WERI-Rb-1 (cell line): ENCODE measurements around the gene WNT7B.

Experiments used
- DNase-seq: peaks from one replicate; pipeline ENCODE4 v3.0.0-alpha.2; 2020
- H3K27ac ChIP-seq: fragments of 250-450 bp; sonication (Bioruptor Pico); 2 replicates; pipeline ENCODE4 v1.5.1; 2020; ENCODE audit warnings: mild to moderate bottlenecking, moderate library complexity
- H3K27me3 ChIP-seq: fragments of 250-450 bp; sonication (Bioruptor Pico); 2 replicates; pipeline ENCODE4 v1.5.1; 2021; ENCODE audit warnings: mild to moderate bottlenecking, low read depth, moderate library complexity; ENCODE audit not compliant: insufficient read depth, severe bottlenecking
- H3K36me3 ChIP-seq: fragments of 250-450 bp; sonication (Bioruptor Pico); 2 replicates; pipeline ENCODE4 v1.5.1; 2020; ENCODE audit warnings: mild to moderate bottlenecking, moderate library complexity
- H3K4me3 ChIP-seq: 2 replicates; pipeline ENCODE4 v1.5.1; 2011; ENCODE audit warnings: low read depth, mild to moderate bottlenecking, control low read depth, low read length
- H3K9me3 ChIP-seq: fragments of 250-450 bp; sonication (Bioruptor Pico); 2 replicates; pipeline ENCODE4 v1.5.1; 2021; ENCODE audit warnings: mild to moderate bottlenecking, moderate library complexity; ENCODE audit not compliant: severe bottlenecking
- TF ChIP-seq, protein P1 (sequence below): IDR thresholded peaks from 2 replicates; pipeline ENCODE4 v1.5.1; 2011; ENCODE audit warnings: low read depth, mild to moderate bottlenecking, control low read depth, inconsistent platforms, low read length

Gene WNT7B

DNA sequence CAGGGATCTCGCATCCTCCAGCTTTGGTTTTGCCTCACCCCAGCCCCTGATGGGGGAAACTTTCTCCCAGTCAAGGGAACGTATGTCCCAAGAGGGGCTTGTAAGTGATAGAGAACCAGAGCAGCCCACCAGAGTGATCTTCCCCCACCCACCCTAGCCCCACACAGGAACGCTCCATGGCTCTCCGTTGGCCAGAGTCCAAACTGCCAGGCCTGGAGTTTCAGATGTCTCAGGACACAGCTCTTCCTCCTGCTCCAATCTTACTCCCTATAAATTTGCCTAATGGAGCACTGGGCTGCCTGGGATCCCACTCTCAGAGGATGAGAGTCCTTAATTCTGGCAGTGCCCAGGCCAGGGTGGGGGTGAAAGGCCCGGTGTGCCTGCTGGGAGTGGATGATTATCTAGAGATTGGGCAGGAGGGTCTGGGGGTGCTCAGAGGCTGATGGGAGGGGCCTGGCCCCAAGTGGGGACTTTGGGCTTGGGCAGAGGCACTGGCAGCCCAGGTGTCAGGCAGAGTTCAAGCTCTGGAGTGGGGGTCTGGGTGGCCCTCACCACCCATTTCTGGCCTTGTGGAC, 79.9 kb downstream of the WNT7B start:
- no peak for DNase-seq
- Histone ChIP-seq H3K27me3 (peaks cover 79% of the 10 kb centered on the region), H3K9me3 (no peaks in the 10 kb centered on the region), H3K36me3 (no peaks in the 10 kb centered on the region), H3K27ac (no peak overlapping the region), H3K4me3 (no peak overlapping the region)
- TF ChIP-seq, protein P1, sequence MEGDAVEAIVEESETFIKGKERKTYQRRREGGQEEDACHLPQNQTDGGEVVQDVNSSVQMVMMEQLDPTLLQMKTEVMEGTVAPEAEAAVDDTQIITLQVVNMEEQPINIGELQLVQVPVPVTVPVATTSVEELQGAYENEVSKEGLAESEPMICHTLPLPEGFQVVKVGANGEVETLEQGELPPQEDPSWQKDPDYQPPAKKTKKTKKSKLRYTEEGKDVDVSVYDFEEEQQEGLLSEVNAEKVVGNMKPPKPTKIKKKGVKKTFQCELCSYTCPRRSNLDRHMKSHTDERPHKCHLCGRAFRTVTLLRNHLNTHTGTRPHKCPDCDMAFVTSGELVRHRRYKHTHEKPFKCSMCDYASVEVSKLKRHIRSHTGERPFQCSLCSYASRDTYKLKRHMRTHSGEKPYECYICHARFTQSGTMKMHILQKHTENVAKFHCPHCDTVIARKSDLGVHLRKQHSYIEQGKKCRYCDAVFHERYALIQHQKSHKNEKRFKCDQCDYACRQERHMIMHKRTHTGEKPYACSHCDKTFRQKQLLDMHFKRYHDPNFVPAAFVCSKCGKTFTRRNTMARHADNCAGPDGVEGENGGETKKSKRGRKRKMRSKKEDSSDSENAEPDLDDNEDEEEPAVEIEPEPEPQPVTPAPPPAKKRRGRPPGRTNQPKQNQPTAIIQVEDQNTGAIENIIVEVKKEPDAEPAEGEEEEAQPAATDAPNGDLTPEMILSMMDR = no peak

DNA sequence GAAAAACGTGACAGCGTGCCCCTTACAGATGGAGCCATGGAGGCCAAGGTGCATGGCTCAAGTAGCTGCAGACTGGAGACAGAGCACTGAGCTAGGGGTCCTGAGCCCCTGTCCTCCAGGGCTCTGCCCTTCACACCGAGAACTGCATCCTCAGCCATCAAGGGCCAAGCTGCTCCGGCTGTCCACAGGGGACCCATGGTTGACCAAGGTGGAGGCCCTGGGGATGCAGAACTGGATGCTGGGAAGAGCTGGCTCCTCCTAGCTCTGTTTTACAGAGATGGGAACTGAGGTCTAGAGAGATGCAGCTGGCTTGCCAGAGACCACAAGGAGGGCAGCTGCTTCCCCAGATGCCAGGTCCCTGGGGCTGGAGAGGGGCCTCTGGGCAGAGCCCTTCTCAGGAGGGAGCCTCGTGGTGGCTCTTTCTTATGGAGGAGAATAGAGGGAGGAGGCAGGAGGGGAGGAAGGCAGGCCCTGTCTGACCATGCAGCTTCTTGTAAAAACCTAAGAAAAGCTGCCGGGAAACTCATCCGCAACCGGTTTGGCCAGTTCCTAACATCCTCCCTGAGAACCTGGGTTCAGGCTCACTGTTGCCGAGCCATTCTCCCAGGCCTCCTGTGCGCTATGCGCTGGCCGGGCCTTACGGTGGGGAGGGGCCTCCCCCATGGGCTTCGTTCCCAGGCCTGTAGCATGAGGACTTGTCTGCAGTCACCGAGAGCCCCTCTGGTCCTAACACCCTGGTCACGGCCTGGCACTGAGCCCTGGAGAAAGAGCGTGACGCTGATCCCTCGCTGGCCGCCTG, 80.6 kb downstream of the WNT7B start:
- TF ChIP-seq, protein P1 = no peak
- Histone ChIP-seq H3K36me3 (no peaks in the 10 kb centered on the region), H3K27ac (no peak overlapping the region), H3K27me3 (peaks cover 83% of the 10 kb centered on the region), H3K9me3 (no peaks in the 10 kb centered on the region), H3K4me3 (no peak overlapping the region)
- DNase-seq = no peak

DNA sequence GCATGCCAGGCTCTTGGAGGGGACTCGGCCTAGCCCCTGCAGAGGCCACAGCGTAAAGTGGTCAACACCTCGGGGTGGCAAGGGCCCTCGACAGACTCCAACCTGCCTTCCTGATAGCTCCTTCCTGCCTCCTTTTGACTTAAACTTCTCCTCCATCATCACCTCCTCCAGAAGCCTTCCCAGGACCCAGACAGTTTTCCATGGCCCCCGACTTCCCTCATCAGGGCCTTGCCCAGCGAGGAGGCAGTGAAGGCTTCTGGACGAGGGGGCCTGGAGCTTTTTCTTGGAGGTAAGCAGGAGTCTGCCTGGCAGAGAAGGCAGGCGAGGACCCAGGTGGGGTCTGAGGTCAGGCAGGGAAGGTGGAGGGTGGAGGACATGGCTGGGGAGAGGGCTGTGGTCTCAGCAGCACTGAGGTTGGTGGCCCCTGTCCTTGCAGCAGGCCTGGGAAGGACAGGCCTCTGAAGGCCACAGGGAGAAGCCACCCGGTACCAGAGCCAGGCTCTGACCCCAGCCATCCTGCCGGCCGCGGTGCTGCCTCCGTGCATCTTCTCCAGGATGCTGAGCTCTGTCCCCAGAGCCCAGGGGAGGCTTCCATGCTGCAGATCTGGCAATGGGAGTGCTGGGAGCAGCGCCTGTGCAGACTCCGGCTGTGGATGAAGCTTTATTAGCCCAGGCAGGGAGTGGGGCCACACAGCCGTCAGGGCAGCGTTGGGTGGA, 81.4 kb downstream of the WNT7B start:
- no peaks in the 10 kb centered on the region for H3K36me3 ChIP-seq

DNA sequence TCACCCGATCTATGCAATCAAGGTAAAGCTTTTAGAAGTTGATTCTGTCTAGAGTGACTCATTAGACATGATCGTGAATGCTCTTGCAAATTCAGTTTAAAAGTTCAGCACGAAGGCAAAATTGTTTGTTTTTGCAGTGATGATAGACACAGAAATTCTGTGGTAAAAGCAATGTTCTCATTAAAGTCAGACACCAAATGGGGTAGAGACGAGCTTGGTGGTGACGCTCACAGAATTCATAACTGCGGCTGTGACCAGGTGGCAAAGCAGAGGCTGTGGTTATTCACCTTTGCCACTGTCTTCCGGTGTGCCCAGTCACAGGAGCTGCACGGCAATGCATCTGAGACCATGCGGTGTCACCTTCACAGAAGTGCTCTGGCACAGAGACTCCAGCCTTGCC, 83.4 kb downstream of the WNT7B start:
- H3K9me3 ChIP-seq = no peaks in the 10 kb centered on the region
- H3K27ac ChIP-seq = no peak overlapping the region
- DNase-seq = no peak
- H3K27me3 ChIP-seq = peaks cover 64% of the 10 kb centered on the region
- no peak overlapping the region for H3K4me3 ChIP-seq
- TF ChIP-seq, protein P1 = no peak
- no peaks in the 10 kb centered on the region for H3K36me3 ChIP-seq

More for the DNA sequence above, 81.4 kb downstream of the WNT7B start:
- Histone ChIP-seq H3K27ac (no peak overlapping the region), H3K9me3 (no peaks in the 10 kb centered on the region), H3K4me3 (no peak overlapping the region), H3K27me3 (peaks cover 77% of the 10 kb centered on the region)
- TF ChIP-seq, protein P1 = no peak
- no peak for DNase-seq

DNA sequence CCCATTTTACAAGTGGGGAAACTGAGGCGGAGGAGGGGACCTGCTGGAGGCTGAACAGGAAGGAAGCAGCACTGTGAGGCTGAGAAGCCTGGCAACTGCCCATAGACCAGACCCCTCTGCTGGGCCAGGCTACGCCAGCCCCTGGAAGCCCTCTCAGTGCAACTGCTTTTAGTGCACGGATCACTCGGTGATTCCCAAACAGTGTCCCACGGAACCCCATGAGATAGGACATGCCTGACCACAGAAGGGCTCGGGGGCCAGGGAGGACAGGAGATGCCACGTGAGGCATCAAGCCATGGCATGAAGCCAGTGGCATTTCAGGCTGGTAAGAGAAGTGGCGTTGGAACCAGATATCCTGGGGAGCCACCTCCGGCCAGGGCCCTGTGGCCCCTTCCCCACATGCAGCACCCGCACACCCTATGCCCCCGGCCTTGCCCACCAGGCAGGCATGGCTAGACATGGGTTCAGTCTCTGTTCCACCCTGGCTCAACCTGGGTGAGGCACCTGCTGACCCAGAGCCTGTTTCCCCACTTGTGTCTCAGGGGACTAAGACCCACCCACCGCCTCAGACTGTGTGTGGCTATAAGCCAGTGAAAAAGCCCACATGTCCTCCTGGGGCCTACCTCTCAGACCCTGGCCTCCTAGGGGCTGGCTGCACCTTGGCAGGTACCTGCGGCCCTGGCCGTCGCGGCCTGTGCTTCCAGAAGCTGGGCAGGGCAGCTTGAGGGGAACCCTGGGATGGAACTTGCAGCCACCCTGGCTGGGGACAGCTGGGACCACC, 84.1 kb downstream of the WNT7B start:
- Histone ChIP-seq H3K4me3 (no peak overlapping the region), H3K9me3 (no peaks in the 10 kb centered on the region), H3K27me3 (peaks cover 58% of the 10 kb centered on the region), H3K27ac (no peak overlapping the region), H3K36me3 (no peaks in the 10 kb centered on the region)
- no peak for DNase-seq
- TF ChIP-seq, protein P1 = no peak
